ENCODE results near the gene STX16. TPM values are rescaled to one million over a fixed set of nuclear protein-coding genes. Genes with fewer than 3 reads are reported as not detected.

Gene STX16
- total and polyA plus RNA-seq, 9 of the 15 experiments (the other 6 are each of a cell fraction or from before 2014, with no cell fraction given) = 4.4 to 43.5 (median 14.7) TPM

DNA sequence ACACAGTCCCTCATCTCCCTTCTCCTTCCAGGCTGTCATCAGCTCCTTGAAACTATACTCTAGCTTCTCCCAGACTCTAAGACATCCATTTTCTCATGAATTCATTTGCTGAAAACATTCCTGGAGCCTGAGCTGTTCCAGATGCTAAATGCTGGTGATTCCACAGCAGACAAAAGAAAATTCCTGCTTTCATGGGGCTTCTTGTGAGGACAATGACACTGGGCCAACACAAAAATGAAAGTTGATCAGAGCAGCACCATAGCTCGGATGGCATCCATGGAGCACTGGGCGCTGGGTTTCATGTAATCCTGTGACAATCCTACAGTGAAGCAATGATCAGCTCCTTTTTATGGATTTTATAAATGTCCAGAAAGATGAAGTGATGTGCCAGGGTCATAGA lies 47.4 kb upstream of the STX16 start (continued):
- TF ChIP-seq, protein P1, sequence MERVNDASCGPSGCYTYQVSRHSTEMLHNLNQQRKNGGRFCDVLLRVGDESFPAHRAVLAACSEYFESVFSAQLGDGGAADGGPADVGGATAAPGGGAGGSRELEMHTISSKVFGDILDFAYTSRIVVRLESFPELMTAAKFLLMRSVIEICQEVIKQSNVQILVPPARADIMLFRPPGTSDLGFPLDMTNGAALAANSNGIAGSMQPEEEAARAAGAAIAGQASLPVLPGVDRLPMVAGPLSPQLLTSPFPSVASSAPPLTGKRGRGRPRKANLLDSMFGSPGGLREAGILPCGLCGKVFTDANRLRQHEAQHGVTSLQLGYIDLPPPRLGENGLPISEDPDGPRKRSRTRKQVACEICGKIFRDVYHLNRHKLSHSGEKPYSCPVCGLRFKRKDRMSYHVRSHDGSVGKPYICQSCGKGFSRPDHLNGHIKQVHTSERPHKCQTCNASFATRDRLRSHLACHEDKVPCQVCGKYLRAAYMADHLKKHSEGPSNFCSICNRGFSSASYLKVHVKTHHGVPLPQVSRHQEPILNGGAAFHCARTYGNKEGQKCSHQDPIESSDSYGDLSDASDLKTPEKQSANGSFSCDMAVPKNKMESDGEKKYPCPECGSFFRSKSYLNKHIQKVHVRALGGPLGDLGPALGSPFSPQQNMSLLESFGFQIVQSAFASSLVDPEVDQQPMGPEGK (CRISPR knock-in tag; IDR thresholded peaks at IDR 0.05; ENCODE audit: borderline replicate concordance) = no peak
- TF ChIP-seq, protein P2, sequence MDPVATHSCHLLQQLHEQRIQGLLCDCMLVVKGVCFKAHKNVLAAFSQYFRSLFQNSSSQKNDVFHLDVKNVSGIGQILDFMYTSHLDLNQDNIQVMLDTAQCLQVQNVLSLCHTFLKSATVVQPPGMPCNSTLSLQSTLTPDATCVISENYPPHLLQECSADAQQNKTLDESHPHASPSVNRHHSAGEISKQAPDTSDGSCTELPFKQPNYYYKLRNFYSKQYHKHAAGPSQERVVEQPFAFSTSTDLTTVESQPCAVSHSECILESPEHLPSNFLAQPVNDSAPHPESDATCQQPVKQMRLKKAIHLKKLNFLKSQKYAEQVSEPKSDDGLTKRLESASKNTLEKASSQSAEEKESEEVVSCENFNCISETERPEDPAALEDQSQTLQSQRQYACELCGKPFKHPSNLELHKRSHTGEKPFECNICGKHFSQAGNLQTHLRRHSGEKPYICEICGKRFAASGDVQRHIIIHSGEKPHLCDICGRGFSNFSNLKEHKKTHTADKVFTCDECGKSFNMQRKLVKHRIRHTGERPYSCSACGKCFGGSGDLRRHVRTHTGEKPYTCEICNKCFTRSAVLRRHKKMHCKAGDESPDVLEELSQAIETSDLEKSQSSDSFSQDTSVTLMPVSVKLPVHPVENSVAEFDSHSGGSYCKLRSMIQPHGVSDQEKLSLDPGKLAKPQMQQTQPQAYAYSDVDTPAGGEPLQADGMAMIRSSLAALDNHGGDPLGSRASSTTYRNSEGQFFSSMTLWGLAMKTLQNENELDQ (CRISPR knock-in tag; IDR thresholded peaks at IDR 0.05; ENCODE audit: borderline replicate concordance) = no peak
- no peak for TF ChIP-seq GATA2 (CRISPR knock-in tag; IDR thresholded peaks at IDR 0.05)

DNA sequence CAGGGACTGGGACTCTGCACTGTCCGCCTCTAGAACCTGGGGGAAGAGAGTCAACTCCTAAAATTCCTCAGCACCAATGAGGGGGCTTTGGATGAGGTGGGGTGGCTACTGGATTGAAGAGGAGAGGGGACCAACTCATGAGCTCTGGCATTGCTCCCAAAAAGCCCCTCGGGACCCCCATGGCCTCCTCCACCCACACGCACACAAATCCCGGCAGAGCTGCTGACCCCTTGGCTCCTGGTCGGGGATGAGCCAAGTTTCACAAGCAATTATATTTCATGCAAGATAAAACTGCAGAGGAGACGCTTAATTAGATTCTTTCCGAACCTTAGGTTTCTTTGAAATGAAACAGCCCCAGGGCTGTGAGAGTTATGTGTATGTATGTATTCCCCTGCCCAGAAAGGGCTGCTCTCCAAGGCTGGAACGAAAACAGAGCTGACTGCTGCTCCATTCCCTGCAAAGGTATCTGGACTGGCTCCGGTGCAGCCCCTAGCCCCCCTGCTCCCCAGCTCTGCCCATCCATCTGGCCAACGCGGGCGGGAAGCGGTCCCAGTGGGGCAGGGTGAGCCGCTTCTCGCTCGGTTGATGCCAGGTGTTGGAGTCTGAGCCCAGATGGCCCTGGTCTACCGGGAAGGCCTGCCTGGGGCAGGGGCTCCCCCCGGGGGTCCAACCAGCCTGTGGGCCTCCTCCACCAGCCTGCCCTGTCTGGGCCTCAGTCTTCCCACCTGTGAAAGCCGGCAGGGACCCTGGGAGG lies 46.8 kb upstream of the STX16 start:
- H2AFZ ChIP-seq (ENCODE audit: low read depth, low read length) = no peak overlapping the region
- no peaks in the 10 kb centered on the region for H3K9me1 ChIP-seq (ENCODE audit: control insufficient read depth, insufficient read depth, low read length)
- no peak overlapping the region for H3K4me2 ChIP-seq (ENCODE audit: insufficient read depth, low read length)
- ATAC-seq (no peak), DNase-seq (ENCODE audit: extremely low read depth in 1 of 4, low spot score in 3 of 4) (no peak), FAIRE-seq (no peak)
- H3K36me3 ChIP-seq (ENCODE audit: control insufficient read depth, insufficient read depth, low read length) = no peaks in the 10 kb centered on the region
- no peaks in the 10 kb centered on the region for H3K79me2 ChIP-seq (ENCODE audit: control insufficient read depth, insufficient read depth, low read length)
- H3K9ac ChIP-seq (ENCODE audit: insufficient read depth in 1 of 2, low read depth in 2 of 2, low read length in 2 of 2) = no peak overlapping the region
- no peak overlapping the region for H3K27ac ChIP-seq (ENCODE audit: extremely low read depth, low read depth, low read length)
- peaks cover 56 to 59% of the 10 kb centered on the region in 2 experiments for H3K27me3 ChIP-seq (ENCODE audit: control insufficient read depth in 2 of 2, insufficient read depth in 2 of 2, low read length in 2 of 2)
- in situ Hi-C loops (cut with MboI) = no loop called here
- no TSS peak for BruUV-seq (replicated peaks)
- H3K9me3 ChIP-seq (replicated peaks; ENCODE audit: control insufficient read depth, insufficient read depth, low read depth, low read length) = no peaks in the 10 kb centered on the region
- H3K4me1 ChIP-seq (replicated peaks in 1 of 2; ENCODE audit: control insufficient read depth in 2 of 2, insufficient read depth in 2 of 2, low read length in 2 of 2) = peaks cover 0 to 3% of the 10 kb centered on the region in 2 experiments; a peak in 1 of 5 replicates
- intact Hi-C loops (cut with micrococcal nuclease) = no loop called here
- no peak overlapping the region for H3K4me3 ChIP-seq
- no peaks in the 10 kb centered on the region; the same call in 1 of the 2 replicates for H4K20me1 ChIP-seq (replicated peaks; ENCODE audit: control insufficient read depth, insufficient read depth, low read length)
- ChIA-PET POLR2A (interaction anchor here (0.6 kb wide), 2 partner anchors 12 to 30 kb away, joined by 3 read pairs; no protein-coding TSS in a partner anchor), CTCF (ENCODE audit: low intra/inter-chr PET ratio) (no interaction called here)
- 3% methylated on average over 18 of the region's 19 CpGs for WGBS (ENCODE audit: insufficient coverage, low coverage, missing lambda C conversion rate)
- no peak for TF ChIP-seq STAT5A (IDR thresholded peaks at IDR 0.05; ENCODE audit: borderline replicate concordance, low read length)
- TF ChIP-seq MYNN (IDR thresholded peaks at IDR 0.05) = no peak
- TF ChIP-seq MYNN (CRISPR knock-in tag; IDR thresholded peaks at IDR 0.05) = no peak
- no peak for TF ChIP-seq ZSCAN29 (IDR thresholded peaks at IDR 0.05)
- no peak for TF ChIP-seq LARP7 (IDR thresholded peaks at IDR 0.05)
- TF ChIP-seq, protein P3, sequence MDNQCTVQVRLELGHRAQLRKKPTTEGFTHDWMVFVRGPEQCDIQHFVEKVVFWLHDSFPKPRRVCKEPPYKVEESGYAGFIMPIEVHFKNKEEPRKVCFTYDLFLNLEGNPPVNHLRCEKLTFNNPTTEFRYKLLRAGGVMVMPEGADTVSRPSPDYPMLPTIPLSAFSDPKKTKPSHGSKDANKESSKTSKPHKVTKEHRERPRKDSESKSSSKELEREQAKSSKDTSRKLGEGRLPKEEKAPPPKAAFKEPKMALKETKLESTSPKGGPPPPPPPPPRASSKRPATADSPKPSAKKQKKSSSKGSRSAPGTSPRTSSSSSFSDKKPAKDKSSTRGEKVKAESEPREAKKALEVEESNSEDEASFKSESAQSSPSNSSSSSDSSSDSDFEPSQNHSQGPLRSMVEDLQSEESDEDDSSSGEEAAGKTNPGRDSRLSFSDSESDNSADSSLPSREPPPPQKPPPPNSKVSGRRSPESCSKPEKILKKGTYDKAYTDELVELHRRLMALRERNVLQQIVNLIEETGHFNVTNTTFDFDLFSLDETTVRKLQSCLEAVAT (IDR thresholded peaks at IDR 0.05) = no peak
- TF ChIP-seq NFE2 (IDR thresholded peaks at IDR 0.05; ENCODE audit: low read depth) = no peak
- no peak for TF ChIP-seq ZNF551 (CRISPR knock-in tag; IDR thresholded peaks at IDR 0.05)
- no peak for TF ChIP-seq ZNF77 (CRISPR knock-in tag; IDR thresholded peaks at IDR 0.05)
- TF ChIP-seq HSF4 (CRISPR knock-in tag; IDR thresholded peaks at IDR 0.05; ENCODE audit: borderline replicate concordance) = no peak
- no peak for TF ChIP-seq ZNF239 (CRISPR knock-in tag; IDR thresholded peaks at IDR 0.05)
- TF ChIP-seq MIER1 (IDR thresholded peaks at IDR 0.05; ENCODE audit: low read depth) = no peak
- no peak for TF ChIP-seq NFE2L1 (tag; IDR thresholded peaks at IDR 0.05; ENCODE audit: borderline replicate concordance, low read depth)
